HepG2 (cell line): ENCODE results near the gene MAOB. TPM values are rescaled to one million over a fixed set of nuclear protein-coding genes. Genes with fewer than 3 reads are reported as not detected.
A peak's percentile ranks its signal among the peaks of the same experiment; 100 is the strongest.

Experiments
- ATAC-seq: fragments of 200-7000 bp; cut with Tn5 transposase; 3 replicates; pipeline ENCODE4 v1.9.1; 2020; ENCODE audit warnings: mild to moderate bottlenecking, moderate library complexity
- BruUV-seq: library from RNA; stranded (reverse); fragments of 400-500 nt; replicated peaks from 2 replicates; lab custom pipeline; 2021; lab: Mats Ljungman, UMichigan
- CTCF ChIA-PET: fragments of 300-600 bp; formaldehyde crosslinking; extraction: SDS; loops from one replicate; lab custom pipeline; 2021; ENCODE audit warnings: low total read pairs, inconsistent platforms, low intra/inter-chr PET ratio; lab: Yijun Ruan, JAX
- POLR2A ChIA-PET: fragments of 350-600 bp; sonication (Branson Sonifier 250); formaldehyde crosslinking; loops from one replicate; lab custom pipeline; 2020; ENCODE audit warnings: antibody characterized with exemption, inconsistent platforms; lab: Yijun Ruan, JAX
- DNase-seq: peaks from one replicate; pipeline ENCODE4 v3.0.0-alpha.2; 2015; ENCODE audit warnings: low spot score
- FAIRE-seq: peaks from 3 replicates; lab custom pipeline; 2011; peaks lifted over from hg19 to GRCh38; lab: Jason Lieb, UNC
- H2AFZ ChIP-seq: one replicate; pipeline ENCODE4 v1.6.1; 2011; ENCODE audit warnings: low read length, inconsistent platforms
- H3K27ac ChIP-seq: fragments of 300-600 bp; 3 replicates; pipeline ENCODE4 v1.8.0; 2011; ENCODE audit warnings: mixed run types, mild to moderate bottlenecking, mixed read lengths, low read length, inconsistent platforms; ENCODE audit not compliant: insufficient read depth; ENCODE audit errors: extremely low read length
- H3K27me3 ChIP-seq, 2 experiments: fragments of 200-600 bp in 1 of 2; 2 replicates in 1 of 2; 3 replicates in 1 of 2; pipeline versions ENCODE4 v1.6.0 to v1.8.0; 2011; ENCODE audit warnings: low read length in 2 of 2, mild to moderate bottlenecking in 2 of 2, moderate library complexity in 2 of 2, inconsistent platforms in 1 of 2; ENCODE audit not compliant: insufficient read depth in 2 of 2, control insufficient read depth in 1 of 2
- H3K36me3 ChIP-seq, 2 experiments: fragments of 200-600 bp in 1 of 2; replicated peaks in 1 of 2; 2 replicates in 1 of 2; 3 replicates in 1 of 2; pipeline versions ENCODE4 v1.5.1 to v1.8.0; 2011; ENCODE audit warnings: low read length in 2 of 2, inconsistent platforms in 1 of 2; ENCODE audit not compliant: insufficient read depth in 2 of 2, control insufficient read depth in 1 of 2
- H3K4me1 ChIP-seq: 2 replicates; pipeline ENCODE4 v1.5.1; 2012; ENCODE audit warnings: low read length, inconsistent platforms; ENCODE audit not compliant: insufficient read depth
- H3K4me2 ChIP-seq: 2 replicates; pipeline ENCODE4 v1.6.0; 2011; ENCODE audit warnings: low read depth, low read length, inconsistent platforms
- H3K4me3 ChIP-seq, 3 experiments: fragments of 200-600 bp in 1 of 3; sonication (generic), shearing (Covaris generic) in 1 of 3; replicated peaks in 1 of 3; 2 replicates each; pipeline ENCODE4 v1.5.1; 2011 to 2016; ENCODE audit warnings: low read length in 3 of 3, inconsistent platforms in 2 of 3, low read depth in 2 of 3, mild to moderate bottlenecking in 2 of 3, control low read depth in 1 of 3, mixed read lengths in 1 of 3; ENCODE audit not compliant: insufficient read depth in 1 of 3
- H3K79me2 ChIP-seq: one replicate; pipeline ENCODE4 v1.6.1; 2011; ENCODE audit warnings: low read length, inconsistent platforms; ENCODE audit not compliant: insufficient read depth
- H3K9ac ChIP-seq: 2 replicates; pipeline ENCODE4 v1.6.0; 2011; ENCODE audit warnings: mild to moderate bottlenecking, low read depth, low read length, inconsistent platforms; ENCODE audit not compliant: insufficient read depth
- H3K9me3 ChIP-seq: 2 replicates; pipeline ENCODE4 v1.5.1; 2012; ENCODE audit warnings: mild to moderate bottlenecking, low read length
- H4K20me1 ChIP-seq: 2 replicates; pipeline ENCODE4 v1.6.0; 2011; ENCODE audit warnings: inconsistent platforms, mild to moderate bottlenecking, low read length, moderate library complexity; ENCODE audit not compliant: insufficient read depth
- EED ChIP-seq: sonication (generic); formaldehyde crosslinking; IDR thresholded peaks from 2 replicates; pipeline ENCODE4 v1.5.0; 2020; ENCODE audit warnings: mild to moderate bottlenecking, missing genetic modification reagents
- FOXO1 ChIP-seq: sonication (generic); formaldehyde crosslinking; IDR thresholded peaks from 2 replicates; pipeline ENCODE4 v1.4.0; 2020; ENCODE audit warnings: missing genetic modification reagents
- MAFF ChIP-seq: IDR thresholded peaks from 2 replicates; pipeline ENCODE4 v1.6.1; 2011; ENCODE audit warnings: low read depth, low read length, improper control_type of control experiment
- MAFG ChIP-seq: sonication (generic); formaldehyde crosslinking; IDR thresholded peaks from 2 replicates; pipeline ENCODE4 v1.5.1; 2020; ENCODE audit warnings: mild to moderate bottlenecking, missing genetic modification reagents
- MAFK ChIP-seq, 2 experiments: IDR thresholded peaks in 1 of 2; conservative IDR thresholded peaks in 1 of 2; 2 replicates each; pipeline ENCODE4 v1.6.1; 2011; ENCODE audit warnings: improper control_type of control experiment in 2 of 2, low read length in 2 of 2
- NFE2L2 ChIP-seq: fragments of 150-350 bp; IDR thresholded peaks from 2 replicates; pipeline ENCODE4 v1.6.1; 2014; ENCODE audit warnings: low read length
- PHF20 ChIP-seq: sonication (generic); formaldehyde crosslinking; IDR thresholded peaks from 2 replicates; pipeline ENCODE4 v1.5.0; 2020; ENCODE audit warnings: mild to moderate bottlenecking, missing genetic modification reagents
- RBFOX2 ChIP-seq: fragments of 200-400 bp; formaldehyde crosslinking; IDR thresholded peaks from 2 replicates; pipeline ENCODE4 v1.6.1; 2017; ENCODE audit warnings: low read depth, mild to moderate bottlenecking, low read length
- RCOR2 ChIP-seq: IDR thresholded peaks from 2 replicates; pipeline ENCODE4 v1.6.1; 2016; ENCODE audit warnings: missing biosample characterization, missing genetic modification reagents
- SMC3 ChIP-seq: IDR thresholded peaks from 2 replicates; pipeline ENCODE4 v1.6.1; 2011; ENCODE audit warnings: low read length, improper control_type of control experiment
- STAG1 ChIP-seq: sonication (generic); formaldehyde crosslinking; IDR thresholded peaks from 2 replicates; pipeline ENCODE4 v1.4.0; 2020; ENCODE audit warnings: missing genetic modification reagents
- ZBTB20 ChIP-seq: sonication (generic); formaldehyde crosslinking; IDR thresholded peaks from 2 replicates; pipeline ENCODE4 v1.8.1; 2023; ENCODE audit warnings: missing genetic modification reagents, low read depth, mild to moderate bottlenecking, borderline replicate concordance
- ZNF496 ChIP-seq: sonication (generic); formaldehyde crosslinking; IDR thresholded peaks from 2 replicates; pipeline ENCODE4 v1.8.1; 2023; ENCODE audit warnings: mild to moderate bottlenecking, moderate library complexity, missing genetic modification reagents; ENCODE audit not compliant: insufficient replicate concordance
- WGBS: methylation state at CpG from one replicate; pipeline ENCODE4 v1.1.6; 2017; ENCODE audit warnings: low lambda C conversion rate; 5-methylcytosine and 5-hydroxymethylcytosine counted together
- in situ Hi-C: cut with HindIII; loops from 2 replicates; pipeline ENCODE4 v1.10.0; 2017; ENCODE audit warnings: low pct_unique_long_range_greater_than_20kb; ENCODE audit not compliant: extremely low pct_ligation_motif_present
- intact Hi-C: fragments of 100-400 bp; cut with micrococcal nuclease; formaldehyde crosslinking; loops from one replicate; pipeline ENCODE4 v1.10.0; 2022; ENCODE audit not compliant: unreplicated experiment
- polyA plus RNA-seq, 8 experiments: library from polyadenylated mRNA; depleted of rRNA in 3 of 8; stranded (reverse) in 7 of 8; unstranded in 1 of 8; fragments of >200 nt; fragmentation: Illumina TruSeq in 4 of 8; extraction: Trizol in 4 of 8; gene quantifications; 2 replicates each; pipeline versions ENCODE4 v1.2.1 to v1.2.3, GENCODE V29; 2011 to 2016; ENCODE audit warnings: low read depth in 4 of 8, missing spikeins in 1 of 8, mixed read lengths in 1 of 8; ENCODE audit not compliant: insufficient read depth in 1 of 8
- total RNA-seq, 5 experiments: library from RNA; depleted of rRNA; stranded (reverse); fragments of >200 nt; fragmentation: Illumina TruSeq; extraction: Trizol; gene quantifications; 2 replicates each; pipeline ENCODE4 v1.2.3, GENCODE V29; 2016; ENCODE audit warnings: low read depth in 1 of 5
- TF ChIP-seq, protein P1 (sequence below): sonication (generic); formaldehyde crosslinking; IDR thresholded peaks from 2 replicates; pipeline ENCODE4 v1.8.1; 2023; ENCODE audit warnings: mild to moderate bottlenecking, inconsistent platforms, moderate library complexity, missing genetic modification reagents, borderline replicate concordance
- TF ChIP-seq, protein P2 (sequence below): sonication (generic); formaldehyde crosslinking; IDR thresholded peaks from 2 replicates; pipeline ENCODE4 v1.5.0; 2020; ENCODE audit warnings: mild to moderate bottlenecking, missing genetic modification reagents, moderate library complexity

Gene MAOB
- total and polyA plus RNA-seq, 2 of the 13 experiments (the other 11 are each of a cell fraction or from before 2014, with no cell fraction given), result 11.0 to 19.0 TPM

DNA sequence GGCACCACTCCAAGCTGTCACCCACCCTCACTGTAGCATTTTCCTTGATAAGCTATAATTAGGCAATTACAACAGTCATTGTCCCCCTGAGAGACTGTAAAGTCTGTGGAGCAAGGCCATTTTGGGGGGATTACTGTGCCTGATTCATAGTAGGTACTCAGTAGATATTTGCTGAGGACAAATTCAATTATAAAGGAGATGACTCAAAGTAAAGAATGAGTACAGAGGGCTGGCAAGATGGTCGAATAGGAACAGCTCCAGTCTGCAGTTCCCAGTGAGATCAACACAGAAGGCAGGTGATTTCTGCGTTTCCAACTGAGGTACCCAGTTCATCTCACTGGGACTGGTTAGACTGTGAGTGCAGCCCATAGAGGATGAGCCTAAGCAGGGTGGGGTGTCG lies 42.0 kb downstream of the MAOB start:
- Histone ChIP-seq H3K9me3 (no peaks in the 10 kb centered on the region), H4K20me1 (no peaks in the 10 kb centered on the region), H3K27ac (no peak overlapping the region), H3K9ac (no peak overlapping the region), H3K4me2 (no peak overlapping the region)
- DNase-seq (no peak), ATAC-seq (no peak)
- intact Hi-C loops, result no loop called here
- in situ Hi-C loops, result no loop called here
- BruUV-seq, result no TSS peak
- no peak for TF ChIP-seq EED (CRISPR knock-in tag)
- TF ChIP-seq FOXO1 (CRISPR knock-in tag), result no peak
- no peak for TF ChIP-seq ZBTB20 (CRISPR knock-in tag)
- TF ChIP-seq, all 625 proteins: peak for 0
- ChIA-PET POLR2A (no interaction called here), CTCF (no interaction called here)
- no peaks in the 10 kb centered on the region for H3K27me3 ChIP-seq
- H3K4me1 ChIP-seq, result no peaks in the 10 kb centered on the region; the same call in 1 of the 2 replicates
- H3K36me3 ChIP-seq, result no peaks in the 10 kb centered on the region; a peak in 1 of 5 replicates
- no peak for FAIRE-seq
- no peak overlapping the region for H3K4me3 ChIP-seq
- H3K79me2 ChIP-seq, result no peaks in the 10 kb centered on the region
- no peak overlapping the region for H2AFZ ChIP-seq
- WGBS, result 57% methylated on average over 1 of the region's 3 CpGs

DNA sequence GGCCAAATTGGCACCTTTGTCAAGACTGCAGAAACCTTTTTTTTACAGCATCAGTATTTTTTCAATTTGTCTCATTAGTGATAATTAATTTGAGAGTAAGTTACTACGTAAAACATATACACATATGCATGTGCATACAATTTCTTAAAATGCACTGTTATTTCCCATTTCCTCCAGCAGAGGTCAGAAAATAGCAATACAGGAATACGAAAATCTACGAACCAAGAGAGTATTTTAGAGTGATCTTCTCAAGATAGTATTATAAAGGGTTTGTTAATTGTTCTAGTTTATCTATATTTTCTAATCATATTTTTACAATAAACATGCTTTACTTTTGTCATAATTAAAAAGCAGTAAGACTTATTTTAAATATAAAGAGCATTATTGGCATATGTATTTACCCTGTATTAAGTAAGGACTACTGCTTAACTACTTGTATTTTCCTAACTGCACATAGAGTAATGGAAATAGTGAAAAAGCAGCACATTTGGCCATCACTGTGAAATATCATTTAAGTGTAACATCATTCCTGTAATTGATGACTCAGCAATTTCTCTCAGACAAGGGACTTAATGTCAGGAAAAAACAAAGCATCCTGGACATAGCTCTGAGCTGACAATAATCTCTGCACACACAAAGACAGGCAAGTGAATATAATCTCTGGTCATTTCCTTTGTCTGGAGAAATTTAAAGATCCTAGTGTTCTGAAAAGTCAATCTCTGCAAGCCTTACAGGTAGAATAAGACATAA lies 45.6 kb downstream of the MAOB start:
- Histone ChIP-seq H3K36me3 (no peaks in the 10 kb centered on the region; a peak in 1 of 5 replicates), H3K4me3 (no peak overlapping the region), H3K27ac (no peak overlapping the region), H3K4me1 (no peaks in the 10 kb centered on the region), H3K9ac (no peak overlapping the region), H2AFZ (no peak overlapping the region), H3K9me3 (no peaks in the 10 kb centered on the region), H3K79me2 (no peaks in the 10 kb centered on the region), H4K20me1 (no peaks in the 10 kb centered on the region), H3K4me2 (no peak overlapping the region), H3K27me3 (no peaks in the 10 kb centered on the region)
- BruUV-seq, result no TSS peak
- POLR2A ChIA-PET, result no interaction called here
- in situ Hi-C loops (loop anchor here (10.0 kb wide), 1 partner anchor 98 kb away; no protein-coding TSS in a partner anchor), intact Hi-C loops (loop anchor here (1.0 to 5.0 kb wide), 2 partner anchors 103 to 121 kb away; no protein-coding TSS in a partner anchor)
- CTCF ChIA-PET, result interaction anchor here (0.7 to 2.0 kb wide), 2 partner anchors 70 to 103 kb away, joined by 3 to 17 read pairs; no protein-coding TSS in a partner anchor
- no peak for ATAC-seq
- 69% methylated on average over 3 of the region's 3 CpGs for WGBS
- no peak for FAIRE-seq
- TF ChIP-seq RBFOX2 (no peak), MAFF (peak; percentile 99), PHF20 (CRISPR knock-in tag) (no peak), RCOR2 (no peak), MAFG (peak; percentile 51; the same call in 1 of the 2 replicates), MAFK (conservative IDR thresholded peaks at IDR 0.05 in 1 of 2, IDR thresholded peaks at IDR 0.05 in 1 of 2; ENCODE audit: low read length in 2 of 2) (peak; percentile 99 to 100), STAG1 (CRISPR knock-in tag) (peak; percentile 62), NFE2L2 (peak; percentile 61; the same call in 1 of the 2 replicates), ZNF496 (CRISPR knock-in tag) (no peak), SMC3 (peak; percentile 60)
- TF ChIP-seq, protein P1, sequence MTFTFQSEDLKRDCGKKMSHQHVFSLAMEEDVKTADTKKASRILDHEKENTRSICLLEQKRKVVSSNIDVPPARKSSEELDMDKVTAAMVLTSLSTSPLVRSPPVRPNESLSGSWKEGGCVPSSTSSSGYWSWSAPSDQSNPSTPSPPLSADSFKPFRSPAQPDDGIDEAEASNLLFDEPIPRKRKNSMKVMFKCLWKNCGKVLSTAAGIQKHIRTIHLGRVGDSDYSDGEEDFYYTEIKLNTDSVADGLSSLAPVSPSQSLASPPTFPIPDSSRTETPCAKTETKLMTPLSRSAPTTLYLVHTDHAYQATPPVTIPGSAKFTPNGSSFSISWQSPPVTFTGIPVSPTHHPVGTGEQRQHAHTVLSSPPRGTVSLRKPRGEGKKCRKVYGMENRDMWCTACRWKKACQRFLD (CRISPR knock-in tag), result no peak
- TF ChIP-seq, protein P2, sequence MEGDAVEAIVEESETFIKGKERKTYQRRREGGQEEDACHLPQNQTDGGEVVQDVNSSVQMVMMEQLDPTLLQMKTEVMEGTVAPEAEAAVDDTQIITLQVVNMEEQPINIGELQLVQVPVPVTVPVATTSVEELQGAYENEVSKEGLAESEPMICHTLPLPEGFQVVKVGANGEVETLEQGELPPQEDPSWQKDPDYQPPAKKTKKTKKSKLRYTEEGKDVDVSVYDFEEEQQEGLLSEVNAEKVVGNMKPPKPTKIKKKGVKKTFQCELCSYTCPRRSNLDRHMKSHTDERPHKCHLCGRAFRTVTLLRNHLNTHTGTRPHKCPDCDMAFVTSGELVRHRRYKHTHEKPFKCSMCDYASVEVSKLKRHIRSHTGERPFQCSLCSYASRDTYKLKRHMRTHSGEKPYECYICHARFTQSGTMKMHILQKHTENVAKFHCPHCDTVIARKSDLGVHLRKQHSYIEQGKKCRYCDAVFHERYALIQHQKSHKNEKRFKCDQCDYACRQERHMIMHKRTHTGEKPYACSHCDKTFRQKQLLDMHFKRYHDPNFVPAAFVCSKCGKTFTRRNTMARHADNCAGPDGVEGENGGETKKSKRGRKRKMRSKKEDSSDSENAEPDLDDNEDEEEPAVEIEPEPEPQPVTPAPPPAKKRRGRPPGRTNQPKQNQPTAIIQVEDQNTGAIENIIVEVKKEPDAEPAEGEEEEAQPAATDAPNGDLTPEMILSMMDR (CRISPR knock-in tag), result peak; percentile 56
- DNase-seq, result peak; percentile 12
